Lung (tissue), 12 donors: ENCODE data around the gene LBP. TPM values are rescaled to one million over a fixed set of nuclear protein-coding genes. Genes with fewer than 3 reads are reported as not detected.
A peak's percentile ranks its signal among the peaks of the same experiment; 100 is the strongest.

Experiments used
- ATAC-seq: fragments of 200-7000 bp; cut with Tn5 transposase; one replicate; pipeline ENCODE4 v1.9.1; 2020; ENCODE audit warnings: moderate number of reproducible peaks; ENCODE audit not compliant: insufficient read depth, low FRiP score
- DNase-seq, 3 donors: peaks; one replicate each; pipeline ENCODE4 v3.0.0-alpha.2; 2013 to 2017
- H3K27ac ChIP-seq, 2 donors: one replicate each; pipeline ENCODE4 v1.5.1; 2013; ENCODE audit warnings: mild to moderate bottlenecking in 2 of 2, moderate library complexity in 2 of 2, control low read depth in 1 of 2, inconsistent platforms in 1 of 2, low read depth in 1 of 2, low read length in 1 of 2
- H3K27me3 ChIP-seq, 3 donors: one replicate each; pipeline ENCODE4 v1.5.1; 2013; ENCODE audit warnings: low read length in 2 of 3; ENCODE audit not compliant: control insufficient read depth in 3 of 3, insufficient read depth in 3 of 3
- H3K36me3 ChIP-seq, 4 donors: one replicate each; pipeline ENCODE4 v1.5.1; 2013; ENCODE audit warnings: low read length in 4 of 4, mild to moderate bottlenecking in 1 of 4, moderate library complexity in 1 of 4; ENCODE audit not compliant: control insufficient read depth in 4 of 4, insufficient read depth in 4 of 4
- H3K4me1 ChIP-seq, 5 donors: one replicate each; pipeline ENCODE4 v1.5.1; 2013; ENCODE audit warnings: low read length in 5 of 5, mild to moderate bottlenecking in 2 of 5, moderate library complexity in 1 of 5; ENCODE audit not compliant: control insufficient read depth in 5 of 5, insufficient read depth in 5 of 5
- H3K4me3 ChIP-seq: one replicate; pipeline ENCODE4 v1.5.1; 2013; ENCODE audit warnings: mild to moderate bottlenecking, control low read depth, moderate library complexity
- H3K9ac ChIP-seq, 2 donors: one replicate each; pipeline ENCODE4 v1.5.1; 2013; ENCODE audit warnings: low read length in 2 of 2, control low read depth in 1 of 2; ENCODE audit not compliant: insufficient read depth in 1 of 2
- H3K9me3 ChIP-seq, 4 donors: one replicate each; pipeline ENCODE4 v1.5.1; 2013; ENCODE audit warnings: low read length in 3 of 4, mild to moderate bottlenecking in 1 of 4, moderate library complexity in 1 of 4; ENCODE audit not compliant: control insufficient read depth in 4 of 4, insufficient read depth in 3 of 4
- CTCF ChIP-seq: IDR thresholded peaks from 2 replicates; pipeline ENCODE4 v1.5.1; 2012; ENCODE audit warnings: mild to moderate bottlenecking; ENCODE audit errors: control extremely low read depth, extremely low read depth
- WGBS, 2 donors: extraction: QIAGEN DNeasy Blood & Tissue Kit; methylation state at CpG; one replicate each; pipeline ENCODE4 v1.1.7; 2013; 5-methylcytosine and 5-hydroxymethylcytosine counted together
- polyA plus RNA-seq, 2 donors: library from polyadenylated mRNA; stranded (reverse); fragments of 200-250 nt; gene quantifications; one replicate each; pipeline ENCODE4 v1.2.1, GENCODE V29; 2013
- total RNA-seq, 2 donors: library from RNA; depleted of rRNA in 1 of 2; stranded (reverse); fragments of >200 nt in 1 of 2; gene quantifications; one replicate each; pipeline ENCODE4 v1.2.1, GENCODE V29; 2014 to 2021
- donor health status: control.
- donor health status: control.
- donor health status: Bipolar disorder and iron deficiency.
- donor health status: healthy.
- donor health status: DM: yes; HTN: yes; CAD: no.

Gene LBP
- total and polyA plus RNA-seq, 4 donors, result 0.30 to 4.8 (median 0.98) TPM; not detected in 1

DNA sequence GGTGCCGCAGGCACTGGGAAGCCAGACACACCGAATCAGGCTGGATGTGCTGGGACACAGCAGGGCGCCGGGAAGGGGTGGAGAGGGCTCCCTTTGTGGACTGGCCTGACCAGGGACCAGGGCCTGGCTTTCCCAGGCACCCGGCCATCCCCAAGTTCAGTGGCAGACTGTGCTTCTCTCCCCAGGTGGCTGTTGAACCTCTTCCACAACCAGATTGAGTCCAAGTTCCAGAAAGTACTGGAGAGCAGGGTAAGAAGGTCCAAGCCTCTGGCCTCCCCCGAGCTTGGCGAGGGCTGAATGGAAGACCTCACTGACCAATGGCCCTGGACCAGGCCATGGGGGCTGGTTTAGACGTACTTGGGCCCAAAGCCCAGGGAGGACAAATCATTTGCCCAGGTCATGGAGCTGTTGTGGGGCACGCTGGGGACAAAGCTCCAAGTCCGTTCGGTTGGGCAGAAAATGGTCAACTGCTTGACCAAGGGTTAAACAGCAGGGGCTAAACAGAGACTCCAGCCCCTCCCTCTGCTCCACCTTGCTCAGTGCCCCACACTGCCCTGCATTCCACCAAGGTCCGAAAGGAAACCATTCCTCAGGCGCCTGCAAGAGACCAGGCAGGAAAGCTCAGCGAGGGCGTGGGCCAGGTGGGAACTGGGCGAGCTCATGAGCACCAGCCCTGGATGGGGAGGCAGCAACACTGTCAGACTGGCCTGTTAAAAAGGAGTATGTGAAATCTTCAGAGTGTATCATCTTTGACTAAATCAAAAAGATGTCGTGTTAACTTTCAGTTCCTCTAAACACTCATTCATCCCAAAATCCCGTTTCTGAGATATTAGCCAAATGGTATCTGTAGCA lies 9.1 kb downstream of the LBP start:
- 81 to 83% methylated on average over 18 of the region's 18 CpGs for WGBS, 2 donors
- no peak overlapping the region for H3K4me3 ChIP-seq
- TF ChIP-seq CTCF, result no peak

DNA sequence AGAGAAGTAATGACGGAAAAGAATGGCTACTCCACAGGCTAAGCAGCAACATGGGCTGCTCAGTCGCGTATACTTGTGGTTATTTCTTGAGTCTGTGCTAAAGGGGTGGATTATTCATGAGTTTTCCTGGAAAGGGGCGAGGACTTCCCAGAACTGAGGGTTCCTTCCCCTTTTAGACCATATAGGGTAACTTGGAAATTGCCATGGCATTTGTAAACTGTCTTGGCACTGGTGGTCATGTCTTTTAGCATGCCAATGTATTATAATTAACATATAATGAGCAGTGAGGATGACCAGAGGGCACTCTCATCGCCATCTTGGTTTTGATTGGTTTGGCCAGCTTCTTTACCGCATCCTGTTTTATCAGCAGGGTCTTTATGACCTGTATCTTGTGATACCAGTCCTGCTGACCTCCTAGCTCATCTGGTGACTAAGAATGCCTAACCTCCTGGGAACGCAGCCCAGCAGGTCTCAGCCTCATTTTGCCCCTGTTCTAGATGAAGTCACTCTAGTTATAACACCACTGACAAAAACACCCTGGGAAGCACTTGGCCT lies 11.4 kb downstream of the LBP start:
- peaks cover 0 to 4% (median 0%) of the 10 kb centered on the region in 4 donors for H3K9me3 ChIP-seq
- no peak overlapping the region for H3K4me3 ChIP-seq
- ATAC-seq (peak; percentile 47), DNase-seq (no peak)
- peaks cover 0 to 15% (median 5%) of the 10 kb centered on the region in 5 donors for H3K4me1 ChIP-seq
- no peak overlapping the region for H3K9ac ChIP-seq
- H3K27me3 ChIP-seq, result no peaks in the 10 kb centered on the region
- no peak for TF ChIP-seq CTCF
- no peaks in the 10 kb centered on the region for H3K36me3 ChIP-seq
- H3K27ac ChIP-seq, result no peak overlapping the region
- 62 to 73% methylated on average over 7 of the region's 7 CpGs for WGBS, 2 donors

More for the DNA sequence above, 9.1 kb downstream of the LBP start:
- Histone ChIP-seq H3K36me3 (no peaks in the 10 kb centered on the region), H3K9me3 (peaks cover 0 to 4% (median 0%) of the 10 kb centered on the region in 4 donors), H3K27ac (no peak overlapping the region), H3K4me1 (peaks cover 0 to 22% (median 5%) of the 10 kb centered on the region in 5 donors), H3K9ac (no peak overlapping the region), H3K27me3 (no peaks in the 10 kb centered on the region)
- DNase-seq, result no peak
- no peak for ATAC-seq

- H3K9me3 ChIP-seq, result peaks cover 0 to 4% (median 0%) of the 10 kb centered on the region in 4 donors
- no peaks in the 10 kb centered on the region for H3K27me3 ChIP-seq
- no peaks in the 10 kb centered on the region for H3K36me3 ChIP-seq
- ATAC-seq, result no peak
- DNase-seq, result no peak
- H3K4me1 ChIP-seq, result peaks cover 0 to 9% (median under 1%) of the 10 kb centered on the region in 5 donors
- H3K4me3 ChIP-seq, result no peak overlapping the region
- 78 to 84% methylated on average over 7 of the region's 7 CpGs for WGBS, 2 donors
- H3K9ac ChIP-seq, result no peak overlapping the region
- H3K27ac ChIP-seq, result no peak overlapping the region
- TF ChIP-seq CTCF, result no peak
Observed at GRCh38 chr20:38358556-38358955, 12.3 kb downstream of the LBP start.
